ENCODE data around the gene LRBA. TPM values are rescaled to one million over a fixed set of nuclear protein-coding genes. Genes with fewer than 3 reads are reported as not detected.

Gene LRBA
- total RNA-seq, 1 experiment from 2014 or later, result 69.1 TPM

DNA sequence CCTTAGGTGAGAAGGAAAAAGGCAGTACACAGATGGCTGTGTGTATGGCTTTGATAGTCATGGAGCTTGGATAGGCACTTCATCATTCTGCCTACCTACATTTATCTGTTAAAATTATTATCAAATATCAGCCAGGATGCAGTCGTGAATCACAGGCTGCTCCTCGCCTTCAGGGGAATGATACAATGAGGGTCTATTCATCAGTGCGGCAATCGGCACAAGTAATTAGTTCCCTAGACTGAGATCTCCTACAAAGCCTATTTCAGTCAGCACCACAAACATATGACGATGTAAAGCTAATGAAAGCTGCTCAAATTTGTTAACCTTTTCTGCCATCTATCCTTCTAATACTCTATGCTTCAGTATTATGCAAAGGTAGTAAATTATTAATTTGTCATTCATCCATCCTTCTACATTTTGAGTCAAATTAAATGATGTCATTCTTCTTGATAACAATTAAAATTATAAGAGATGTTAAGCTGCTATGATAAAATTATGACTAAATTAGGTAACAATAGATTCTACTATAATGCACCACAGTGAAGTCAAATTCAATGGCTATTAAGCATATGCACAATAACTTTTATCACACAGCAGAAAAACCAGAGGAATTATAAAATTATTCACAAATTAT is 414.2 kb downstream of the LRBA start:
- POLR2A ChIA-PET, result no interaction called here
- CTCF ChIA-PET, result no interaction called here
- no peak for ATAC-seq
- no peak overlapping the region for H3K4me3 Mint-ChIP-seq
- H3K27ac Mint-ChIP-seq, result no peak overlapping the region
- H3K36me3 Mint-ChIP-seq, result no peaks in the 10 kb centered on the region
- H3K4me1 Mint-ChIP-seq, result peaks cover 3% of the 10 kb centered on the region; the same call in 1 of the 2 replicates
- no peaks in the 10 kb centered on the region for H3K9me3 Mint-ChIP-seq
- TF ChIP-seq, protein P1, sequence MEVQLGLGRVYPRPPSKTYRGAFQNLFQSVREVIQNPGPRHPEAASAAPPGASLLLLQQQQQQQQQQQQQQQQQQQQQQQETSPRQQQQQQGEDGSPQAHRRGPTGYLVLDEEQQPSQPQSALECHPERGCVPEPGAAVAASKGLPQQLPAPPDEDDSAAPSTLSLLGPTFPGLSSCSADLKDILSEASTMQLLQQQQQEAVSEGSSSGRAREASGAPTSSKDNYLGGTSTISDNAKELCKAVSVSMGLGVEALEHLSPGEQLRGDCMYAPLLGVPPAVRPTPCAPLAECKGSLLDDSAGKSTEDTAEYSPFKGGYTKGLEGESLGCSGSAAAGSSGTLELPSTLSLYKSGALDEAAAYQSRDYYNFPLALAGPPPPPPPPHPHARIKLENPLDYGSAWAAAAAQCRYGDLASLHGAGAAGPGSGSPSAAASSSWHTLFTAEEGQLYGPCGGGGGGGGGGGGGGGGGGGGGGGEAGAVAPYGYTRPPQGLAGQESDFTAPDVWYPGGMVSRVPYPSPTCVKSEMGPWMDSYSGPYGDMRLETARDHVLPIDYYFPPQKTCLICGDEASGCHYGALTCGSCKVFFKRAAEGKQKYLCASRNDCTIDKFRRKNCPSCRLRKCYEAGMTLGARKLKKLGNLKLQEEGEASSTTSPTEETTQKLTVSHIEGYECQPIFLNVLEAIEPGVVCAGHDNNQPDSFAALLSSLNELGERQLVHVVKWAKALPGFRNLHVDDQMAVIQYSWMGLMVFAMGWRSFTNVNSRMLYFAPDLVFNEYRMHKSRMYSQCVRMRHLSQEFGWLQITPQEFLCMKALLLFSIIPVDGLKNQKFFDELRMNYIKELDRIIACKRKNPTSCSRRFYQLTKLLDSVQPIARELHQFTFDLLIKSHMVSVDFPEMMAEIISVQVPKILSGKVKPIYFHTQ (CRISPR knock-in tag; IDR thresholded peaks at IDR 0.05), result no peak
- no peak for TF ChIP-seq GABPB1 (CRISPR knock-in tag; IDR thresholded peaks at IDR 0.05)
- TF ChIP-seq, protein P2, sequence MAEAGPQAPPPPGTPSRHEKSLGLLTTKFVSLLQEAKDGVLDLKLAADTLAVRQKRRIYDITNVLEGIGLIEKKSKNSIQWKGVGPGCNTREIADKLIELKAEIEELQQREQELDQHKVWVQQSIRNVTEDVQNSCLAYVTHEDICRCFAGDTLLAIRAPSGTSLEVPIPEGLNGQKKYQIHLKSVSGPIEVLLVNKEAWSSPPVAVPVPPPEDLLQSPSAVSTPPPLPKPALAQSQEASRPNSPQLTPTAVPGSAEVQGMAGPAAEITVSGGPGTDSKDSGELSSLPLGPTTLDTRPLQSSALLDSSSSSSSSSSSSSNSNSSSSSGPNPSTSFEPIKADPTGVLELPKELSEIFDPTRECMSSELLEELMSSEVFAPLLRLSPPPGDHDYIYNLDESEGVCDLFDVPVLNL (CRISPR knock-in tag; IDR thresholded peaks at IDR 0.05; ENCODE audit: borderline replicate concordance, low read depth), result no peak
- no peak for TF ChIP-seq EMX1 (CRISPR knock-in tag; IDR thresholded peaks at IDR 0.05)
- TF ChIP-seq RORB (CRISPR knock-in tag; IDR thresholded peaks at IDR 0.05), result no peak
- TF ChIP-seq HMGA2 (CRISPR knock-in tag; IDR thresholded peaks at IDR 0.05), result no peak
- TF ChIP-seq, protein P3, sequence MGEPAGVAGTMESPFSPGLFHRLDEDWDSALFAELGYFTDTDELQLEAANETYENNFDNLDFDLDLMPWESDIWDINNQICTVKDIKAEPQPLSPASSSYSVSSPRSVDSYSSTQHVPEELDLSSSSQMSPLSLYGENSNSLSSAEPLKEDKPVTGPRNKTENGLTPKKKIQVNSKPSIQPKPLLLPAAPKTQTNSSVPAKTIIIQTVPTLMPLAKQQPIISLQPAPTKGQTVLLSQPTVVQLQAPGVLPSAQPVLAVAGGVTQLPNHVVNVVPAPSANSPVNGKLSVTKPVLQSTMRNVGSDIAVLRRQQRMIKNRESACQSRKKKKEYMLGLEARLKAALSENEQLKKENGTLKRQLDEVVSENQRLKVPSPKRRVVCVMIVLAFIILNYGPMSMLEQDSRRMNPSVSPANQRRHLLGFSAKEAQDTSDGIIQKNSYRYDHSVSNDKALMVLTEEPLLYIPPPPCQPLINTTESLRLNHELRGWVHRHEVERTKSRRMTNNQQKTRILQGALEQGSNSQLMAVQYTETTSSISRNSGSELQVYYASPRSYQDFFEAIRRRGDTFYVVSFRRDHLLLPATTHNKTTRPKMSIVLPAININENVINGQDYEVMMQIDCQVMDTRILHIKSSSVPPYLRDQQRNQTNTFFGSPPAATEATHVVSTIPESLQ (CRISPR knock-in tag; IDR thresholded peaks at IDR 0.05), result no peak
- no peak for TF ChIP-seq ZNF263 (CRISPR knock-in tag; IDR thresholded peaks at IDR 0.05; ENCODE audit: low read depth)
- DNase-seq (ENCODE audit: low spot score), result no peak
- no peaks in the 10 kb centered on the region for H3K27me3 Mint-ChIP-seq (ENCODE audit: low read depth)

DNA sequence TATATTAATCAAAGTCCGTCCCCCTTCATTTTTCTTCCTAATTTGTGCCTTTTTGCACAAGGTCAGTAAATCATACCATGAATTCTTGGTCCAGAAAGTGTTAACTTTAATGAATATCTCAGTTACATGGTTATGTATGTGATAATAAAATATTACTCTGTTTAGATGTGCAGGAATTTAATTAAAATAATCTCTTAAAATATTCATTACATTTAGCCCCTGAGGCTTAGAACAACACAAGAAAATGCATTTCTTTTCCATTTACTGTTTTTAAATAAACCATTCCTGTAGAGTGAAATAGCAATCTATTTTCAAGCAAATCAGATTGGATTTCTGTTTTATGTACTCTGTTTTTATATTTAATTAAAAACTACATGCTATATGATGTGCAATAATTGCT is 415.5 kb downstream of the LRBA start:
- peaks cover 3% of the 10 kb centered on the region; the same call in 1 of the 2 replicates for H3K4me1 Mint-ChIP-seq
- ChIA-PET POLR2A (no interaction called here), CTCF (interaction anchor here (0.8 kb wide), 1 partner anchor 267 kb away, joined by 3 read pairs; no protein-coding TSS in a partner anchor)
- DNase-seq (ENCODE audit: low spot score), result no peak
- no peak overlapping the region for H3K27ac Mint-ChIP-seq
- ATAC-seq, result no peak
- no peaks in the 10 kb centered on the region for H3K27me3 Mint-ChIP-seq (ENCODE audit: low read depth)
- H3K36me3 Mint-ChIP-seq, result no peaks in the 10 kb centered on the region
- H3K4me3 Mint-ChIP-seq, result no peak overlapping the region
- H3K9me3 Mint-ChIP-seq, result no peaks in the 10 kb centered on the region
- TF ChIP-seq, protein P1 (CRISPR knock-in tag; IDR thresholded peaks at IDR 0.05), result no peak
- no peak for TF ChIP-seq ESRRA (CRISPR knock-in tag; IDR thresholded peaks at IDR 0.05; ENCODE audit: borderline replicate concordance)
- no peak for TF ChIP-seq RELA (CRISPR knock-in tag; IDR thresholded peaks at IDR 0.05; ENCODE audit: borderline replicate concordance)
- TF ChIP-seq NR1H2 (CRISPR knock-in tag; IDR thresholded peaks at IDR 0.05), result no peak
- TF ChIP-seq ZNF263 (CRISPR knock-in tag; IDR thresholded peaks at IDR 0.05; ENCODE audit: low read depth), result no peak
- TF ChIP-seq ZNF317 (CRISPR knock-in tag; IDR thresholded peaks at IDR 0.05; ENCODE audit: borderline replicate concordance, low read depth), result no peak
- TF ChIP-seq RORB (CRISPR knock-in tag; IDR thresholded peaks at IDR 0.05), result no peak
- TF ChIP-seq, protein P4, sequence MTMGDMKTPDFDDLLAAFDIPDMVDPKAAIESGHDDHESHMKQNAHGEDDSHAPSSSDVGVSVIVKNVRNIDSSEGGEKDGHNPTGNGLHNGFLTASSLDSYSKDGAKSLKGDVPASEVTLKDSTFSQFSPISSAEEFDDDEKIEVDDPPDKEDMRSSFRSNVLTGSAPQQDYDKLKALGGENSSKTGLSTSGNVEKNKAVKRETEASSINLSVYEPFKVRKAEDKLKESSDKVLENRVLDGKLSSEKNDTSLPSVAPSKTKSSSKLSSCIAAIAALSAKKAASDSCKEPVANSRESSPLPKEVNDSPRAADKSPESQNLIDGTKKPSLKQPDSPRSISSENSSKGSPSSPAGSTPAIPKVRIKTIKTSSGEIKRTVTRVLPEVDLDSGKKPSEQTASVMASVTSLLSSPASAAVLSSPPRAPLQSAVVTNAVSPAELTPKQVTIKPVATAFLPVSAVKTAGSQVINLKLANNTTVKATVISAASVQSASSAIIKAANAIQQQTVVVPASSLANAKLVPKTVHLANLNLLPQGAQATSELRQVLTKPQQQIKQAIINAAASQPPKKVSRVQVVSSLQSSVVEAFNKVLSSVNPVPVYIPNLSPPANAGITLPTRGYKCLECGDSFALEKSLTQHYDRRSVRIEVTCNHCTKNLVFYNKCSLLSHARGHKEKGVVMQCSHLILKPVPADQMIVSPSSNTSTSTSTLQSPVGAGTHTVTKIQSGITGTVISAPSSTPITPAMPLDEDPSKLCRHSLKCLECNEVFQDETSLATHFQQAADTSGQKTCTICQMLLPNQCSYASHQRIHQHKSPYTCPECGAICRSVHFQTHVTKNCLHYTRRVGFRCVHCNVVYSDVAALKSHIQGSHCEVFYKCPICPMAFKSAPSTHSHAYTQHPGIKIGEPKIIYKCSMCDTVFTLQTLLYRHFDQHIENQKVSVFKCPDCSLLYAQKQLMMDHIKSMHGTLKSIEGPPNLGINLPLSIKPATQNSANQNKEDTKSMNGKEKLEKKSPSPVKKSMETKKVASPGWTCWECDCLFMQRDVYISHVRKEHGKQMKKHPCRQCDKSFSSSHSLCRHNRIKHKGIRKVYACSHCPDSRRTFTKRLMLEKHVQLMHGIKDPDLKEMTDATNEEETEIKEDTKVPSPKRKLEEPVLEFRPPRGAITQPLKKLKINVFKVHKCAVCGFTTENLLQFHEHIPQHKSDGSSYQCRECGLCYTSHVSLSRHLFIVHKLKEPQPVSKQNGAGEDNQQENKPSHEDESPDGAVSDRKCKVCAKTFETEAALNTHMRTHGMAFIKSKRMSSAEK (CRISPR knock-in tag; IDR thresholded peaks at IDR 0.05; ENCODE audit: borderline replicate concordance), result no peak
- TF ChIP-seq NR3C1 (CRISPR knock-in tag; conservative IDR thresholded peaks at IDR 0.05; ENCODE audit: low read depth), result no peak
- no peak for TF ChIP-seq CREM (CRISPR knock-in tag; IDR thresholded peaks at IDR 0.05)
- TF ChIP-seq, protein P5, sequence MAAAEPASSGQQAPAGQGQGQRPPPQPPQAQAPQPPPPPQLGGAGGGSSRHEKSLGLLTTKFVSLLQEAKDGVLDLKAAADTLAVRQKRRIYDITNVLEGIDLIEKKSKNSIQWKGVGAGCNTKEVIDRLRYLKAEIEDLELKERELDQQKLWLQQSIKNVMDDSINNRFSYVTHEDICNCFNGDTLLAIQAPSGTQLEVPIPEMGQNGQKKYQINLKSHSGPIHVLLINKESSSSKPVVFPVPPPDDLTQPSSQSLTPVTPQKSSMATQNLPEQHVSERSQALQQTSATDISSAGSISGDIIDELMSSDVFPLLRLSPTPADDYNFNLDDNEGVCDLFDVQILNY (CRISPR knock-in tag; IDR thresholded peaks at IDR 0.05), result no peak
- TF ChIP-seq ZNF232 (CRISPR knock-in tag; IDR thresholded peaks at IDR 0.05), result no peak
